IMR-90 (cell line): ENCODE results near the gene PPFIA1. TPM values are rescaled to one million over a fixed set of nuclear protein-coding genes. Genes with fewer than 3 reads are reported as not detected.

Experiments
- ATAC-seq: fragments of 200-7000 bp; cut with Tn5 transposase; 2 replicates; pipeline ENCODE4 v1.9.1; 2020; ENCODE audit warnings: low read depth, mild to moderate bottlenecking, moderate library complexity
- BruUV-seq: library from RNA; stranded (reverse); fragments of 400-500 nt; replicated peaks from 2 replicates; lab custom pipeline; 2021; lab: Mats Ljungman, UMichigan
- CTCF ChIA-PET: fragments of 300-600 bp; formaldehyde crosslinking; extraction: SDS; loops from one replicate; lab custom pipeline; 2021; ENCODE audit warnings: antibody characterized with exemption; lab: Yijun Ruan, JAX
- POLR2A ChIA-PET: fragments of 300-600 bp; sonication (Branson Sonifier 250); formaldehyde crosslinking; loops from one replicate; lab custom pipeline; 2022; ENCODE audit warnings: antibody characterized with exemption; ENCODE audit not compliant: unreplicated experiment; lab: Charles Lee
- DNase-seq: peaks from one replicate; pipeline ENCODE4 v3.0.0; 2013
- H2AFZ ChIP-seq: replicated peaks from 2 replicates; pipeline ENCODE3; 2013; ENCODE audit warnings: low read length, mild to moderate bottlenecking; ENCODE audit not compliant: poor library complexity
- H2AK5ac ChIP-seq: 2 replicates; pipeline ENCODE4 v1.6.1; 2013; ENCODE audit warnings: low read depth, low read length, inconsistent platforms
- H2AK9ac ChIP-seq: replicated peaks from 2 replicates; pipeline ENCODE3; 2013; ENCODE audit warnings: mild to moderate bottlenecking, low read depth, low read length, moderate library complexity; ENCODE audit not compliant: poor library complexity
- H2BK120ac ChIP-seq: 2 replicates; pipeline ENCODE4 v1.6.1; 2013; ENCODE audit warnings: low read depth, low read length, inconsistent platforms
- H2BK15ac ChIP-seq: 3 replicates; pipeline ENCODE4 v1.6.1; 2013; ENCODE audit warnings: low read depth, low read length, inconsistent platforms
- H2BK20ac ChIP-seq: 2 replicates; pipeline ENCODE4 v1.6.1; 2013; ENCODE audit warnings: low read depth, mild to moderate bottlenecking, inconsistent platforms, low read length, moderate library complexity
- H2BK5ac ChIP-seq: 2 replicates; pipeline ENCODE4 v1.6.1; 2013; ENCODE audit warnings: mild to moderate bottlenecking, low read depth, low read length, inconsistent platforms; ENCODE audit not compliant: poor library complexity, severe bottlenecking
- H3K14ac ChIP-seq: replicated peaks from 2 replicates; pipeline ENCODE4 v1.6.1; 2013; ENCODE audit warnings: low read depth, low read length, inconsistent platforms
- H3K18ac ChIP-seq: 2 replicates; pipeline ENCODE4 v1.6.1; 2013; ENCODE audit warnings: low read depth, low read length, control low read depth
- H3K23ac ChIP-seq: 2 replicates; pipeline ENCODE4 v1.6.1; 2013; ENCODE audit warnings: low read depth, low read length, inconsistent platforms
- H3K27ac ChIP-seq: 2 replicates; pipeline ENCODE4 v1.5.1; 2013; ENCODE audit warnings: mild to moderate bottlenecking, control low read depth, low read length; ENCODE audit not compliant: insufficient read depth
- H3K27me3 ChIP-seq: 2 replicates; pipeline ENCODE4 v1.6.1; 2013; ENCODE audit warnings: low read length; ENCODE audit not compliant: control insufficient read depth, insufficient read depth
- H3K36me3 ChIP-seq: 2 replicates; pipeline ENCODE4 v1.6.1; 2013; ENCODE audit warnings: low read length, mixed read lengths; ENCODE audit not compliant: control insufficient read depth, insufficient read depth
- H3K4ac ChIP-seq: 2 replicates; pipeline ENCODE4 v1.6.1; 2013; ENCODE audit warnings: low read depth, low read length, inconsistent platforms
- H3K4me1 ChIP-seq: 2 replicates; pipeline ENCODE4 v1.6.1; 2013; ENCODE audit warnings: low read length, mixed read lengths; ENCODE audit not compliant: control insufficient read depth, insufficient read depth
- H3K4me2 ChIP-seq: 2 replicates; pipeline ENCODE4 v1.6.1; 2013; ENCODE audit warnings: low read depth, mild to moderate bottlenecking, control low read depth, low read length, moderate library complexity
- H3K4me3 ChIP-seq: 2 replicates; pipeline ENCODE4 v1.5.1; 2013; ENCODE audit warnings: low read depth, mild to moderate bottlenecking, control low read depth, low read length, moderate library complexity; ENCODE audit not compliant: insufficient read depth
- H3K56ac ChIP-seq: 2 replicates; pipeline ENCODE4 v1.6.1; 2013; ENCODE audit warnings: low read length, inconsistent platforms; ENCODE audit not compliant: insufficient read depth; ENCODE audit errors: extremely low read depth
- H3K79me1 ChIP-seq, 2 experiments: 2 replicates each; pipeline ENCODE4 v1.6.1; 2013; ENCODE audit warnings: low read length in 2 of 2, inconsistent platforms in 1 of 2, low read depth in 1 of 2
- H3K9ac ChIP-seq: 2 replicates; pipeline ENCODE4 v1.6.1; 2013; ENCODE audit warnings: low read depth, low read length, control low read depth
- H3K9me1 ChIP-seq: 2 replicates; pipeline ENCODE4 v1.6.1; 2013; ENCODE audit warnings: low read length, inconsistent platforms; ENCODE audit not compliant: insufficient read depth
- H3K9me3 ChIP-seq: 2 replicates; pipeline ENCODE4 v1.6.1; 2013; ENCODE audit warnings: low read length; ENCODE audit not compliant: control insufficient read depth, insufficient read depth
- H4K20me1 ChIP-seq: 2 replicates; pipeline ENCODE4 v1.6.1; 2013; ENCODE audit warnings: low read length, inconsistent platforms; ENCODE audit not compliant: insufficient read depth
- H4K5ac ChIP-seq: 2 replicates; pipeline ENCODE4 v1.6.1; 2013; ENCODE audit warnings: mild to moderate bottlenecking, low read depth, low read length, control low read depth
- H4K8ac ChIP-seq, 2 experiments: 2 replicates each; pipeline ENCODE4 v1.6.1; 2013; ENCODE audit warnings: low read depth in 2 of 2, low read length in 2 of 2, control low read depth in 1 of 2, inconsistent platforms in 1 of 2
- H4K91ac ChIP-seq: 2 replicates; pipeline ENCODE4 v1.6.1; 2013; ENCODE audit warnings: low read depth, low read length, inconsistent platforms; ENCODE audit not compliant: insufficient read depth
- BHLHE40 ChIP-seq: fragments of 150-350 bp; IDR thresholded peaks from 2 replicates; pipeline ENCODE4 v1.6.1; 2016; ENCODE audit warnings: mild to moderate bottlenecking, low read depth, low read length
- CEBPB ChIP-seq: IDR thresholded peaks from 2 replicates; pipeline ENCODE4 v1.6.1; 2012; ENCODE audit warnings: low read depth, low read length, improper control_type of control experiment
- CHD1 ChIP-seq: IDR thresholded peaks from 2 replicates; pipeline ENCODE4 v1.6.1; 2012; ENCODE audit warnings: low read depth, low read length, improper control_type of control experiment
- FOS ChIP-seq: fragments of 150-350 bp; IDR thresholded peaks from 2 replicates; pipeline ENCODE4 v1.6.1; 2016; ENCODE audit warnings: low read depth, low read length
- MAFK ChIP-seq: IDR thresholded peaks from 2 replicates; pipeline ENCODE4 v1.6.1; 2012; ENCODE audit warnings: low read depth, low read length, improper control_type of control experiment
- MAZ ChIP-seq: IDR thresholded peaks from 2 replicates; pipeline ENCODE4 v1.6.1; 2012; ENCODE audit warnings: low read depth, mild to moderate bottlenecking, low read length, improper control_type of control experiment, moderate library complexity, borderline replicate concordance
- MXI1 ChIP-seq: IDR thresholded peaks from 2 replicates; pipeline ENCODE4 v1.6.1; 2012; ENCODE audit warnings: low read depth, mild to moderate bottlenecking, low read length, moderate library complexity, borderline replicate concordance
- NFE2L2 ChIP-seq: fragments of 150-350 bp; IDR thresholded peaks from 2 replicates; pipeline ENCODE4 v1.6.1; 2016; ENCODE audit warnings: low read depth, mild to moderate bottlenecking, low read length
- RAD21 ChIP-seq: IDR thresholded peaks from 2 replicates; pipeline ENCODE4 v1.6.1; 2012; ENCODE audit warnings: low read length, improper control_type of control experiment
- RCOR1 ChIP-seq: IDR thresholded peaks from 2 replicates; pipeline ENCODE4 v1.6.1; 2012; ENCODE audit warnings: mild to moderate bottlenecking, low read length, improper control_type of control experiment; ENCODE audit not compliant: insufficient replicate concordance
- RFX5 ChIP-seq: IDR thresholded peaks from 2 replicates; pipeline ENCODE4 v1.8.0; 2012; ENCODE audit warnings: low read depth, mild to moderate bottlenecking, low read length, moderate library complexity
- SMC3 ChIP-seq: fragments of 150-350 bp; IDR thresholded peaks from 2 replicates; pipeline ENCODE4 v1.6.1; 2016; ENCODE audit warnings: low read depth, mild to moderate bottlenecking, antibody characterized with exemption, low read length, moderate library complexity
- WGBS, 2 experiments: methylation state at CpG; one replicate each; pipeline versions ENCODE4 v1.1.5 to v1.1.7; 2013; ENCODE audit warnings: missing lambda C conversion rate in 2 of 2; ENCODE audit not compliant: insufficient read length in 1 of 2; ENCODE audit errors: extremely low coverage in 2 of 2; 5-methylcytosine and 5-hydroxymethylcytosine counted together
- dilution Hi-C: fragments of 300-500 bp; cut with HindIII; formaldehyde crosslinking; loops from one replicate; pipeline ENCODE4 v1.14.3; 2018; ENCODE audit warnings: low sequenced_read_pairs; ENCODE audit not compliant: unreplicated experiment
- in situ Hi-C: fragments of 300-500 bp; cut with MboI; formaldehyde crosslinking; loops from 3 replicates; pipeline ENCODE4 v1.14.3; 2019; ENCODE audit warnings: low sequenced_read_pairs, inconsistent platforms, mixed read lengths
- intact Hi-C: fragments of 100-400 bp; cut with micrococcal nuclease; formaldehyde crosslinking; loops from 2 replicates; pipeline ENCODE4 v1.10.0; 2022
- polyA plus RNA-seq, 3 experiments: library from polyadenylated mRNA; depleted of rRNA; stranded (reverse); fragments of >200 nt; gene quantifications; 2 replicates each; pipeline ENCODE4 v1.2.3, GENCODE V29; 2012; ENCODE audit warnings: low replicate concordance in 1 of 3
- total RNA-seq: library from RNA; depleted of rRNA; stranded (reverse); fragments of >200 nt; gene quantifications from 2 replicates; pipeline ENCODE4 v1.2.3, GENCODE V29; 2012
- TF ChIP-seq, protein P1 (sequence below): fragments of 150-350 bp; IDR thresholded peaks from 2 replicates; pipeline ENCODE4 v1.6.1; 2017; ENCODE audit warnings: mild to moderate bottlenecking, antibody characterized with exemption, low read length, low read depth
- TF ChIP-seq, protein P2 (sequence below): conservative IDR thresholded peaks from 2 replicates; pipeline ENCODE4 v1.5.1; 2012; ENCODE audit warnings: mild to moderate bottlenecking, low read depth, low read length, improper control_type of control experiment

Gene PPFIA1
- total and polyA plus RNA-seq, 2 of the 4 experiments (the other 2 are of a cell fraction) = 25.6 to 37.2 TPM

DNA sequence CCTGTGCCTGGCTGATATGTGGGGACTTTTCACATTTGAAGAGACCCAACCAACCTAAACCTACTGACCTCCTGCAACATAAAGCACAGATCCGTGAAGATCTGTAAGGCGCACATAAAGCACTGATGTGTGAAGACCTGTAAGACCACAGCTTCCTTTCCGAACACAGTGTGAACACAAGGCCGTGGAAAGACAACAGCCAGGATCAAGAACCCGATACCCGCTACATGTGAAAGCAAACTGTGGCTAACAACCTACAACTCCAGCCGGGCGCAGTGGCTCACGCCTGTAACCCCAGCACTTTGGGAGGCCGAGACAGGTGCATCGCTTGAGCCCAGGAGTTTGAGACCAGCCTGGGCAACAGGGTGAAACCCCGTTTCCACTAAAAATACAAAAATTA is 17.6 kb upstream of the PPFIA1 start:
- Histone ChIP-seq H3K23ac (no peak overlapping the region), H3K36me3 (no peaks in the 10 kb centered on the region), H2AK5ac (no peak overlapping the region), H2AK9ac (no peak overlapping the region), H2BK5ac (no peak overlapping the region), H2AFZ (no peak overlapping the region), H3K9me3 (no peaks in the 10 kb centered on the region), H2BK120ac (no peak overlapping the region), H4K5ac (no peak overlapping the region), H3K27ac (no peak overlapping the region), H2BK20ac (no peak overlapping the region), H3K4me3 (no peak overlapping the region), H3K9ac (no peak overlapping the region), H3K4ac (no peak overlapping the region), H3K79me1 (no peaks in the 10 kb centered on the region), H4K91ac (no peak overlapping the region), H3K27me3 (peaks cover 16% of the 10 kb centered on the region), H3K14ac (no peak overlapping the region), H3K18ac (no peak overlapping the region), H2BK15ac (no peak overlapping the region), H3K4me1 (peaks cover 2% of the 10 kb centered on the region; the same call in 1 of the 2 replicates), H4K20me1 (no peaks in the 10 kb centered on the region; the same call in 1 of the 2 replicates), H3K4me2 (no peak overlapping the region), H3K56ac (no peak overlapping the region), H3K9me1 (peaks cover 2% of the 10 kb centered on the region; the same call in 1 of the 2 replicates), H4K8ac (no peak overlapping the region)
- intact Hi-C loops = no loop called here
- no TSS peak for BruUV-seq
- ChIA-PET CTCF (no interaction called here), POLR2A (no interaction called here)
- ATAC-seq = no peak
- in situ Hi-C loops = no loop called here
- TF ChIP-seq MAFK (no peak), MAZ (no peak), CEBPB (no peak), BHLHE40 (no peak), SMC3 (no peak), RCOR1 (no peak), FOS (no peak), MXI1 (no peak), NFE2L2 (no peak), RAD21 (no peak), RFX5 (no peak), CHD1 (no peak)
- TF ChIP-seq, protein P1, sequence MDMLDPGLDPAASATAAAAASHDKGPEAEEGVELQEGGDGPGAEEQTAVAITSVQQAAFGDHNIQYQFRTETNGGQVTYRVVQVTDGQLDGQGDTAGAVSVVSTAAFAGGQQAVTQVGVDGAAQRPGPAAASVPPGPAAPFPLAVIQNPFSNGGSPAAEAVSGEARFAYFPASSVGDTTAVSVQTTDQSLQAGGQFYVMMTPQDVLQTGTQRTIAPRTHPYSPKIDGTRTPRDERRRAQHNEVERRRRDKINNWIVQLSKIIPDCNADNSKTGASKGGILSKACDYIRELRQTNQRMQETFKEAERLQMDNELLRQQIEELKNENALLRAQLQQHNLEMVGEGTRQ = no peak
- TF ChIP-seq, protein P2, sequence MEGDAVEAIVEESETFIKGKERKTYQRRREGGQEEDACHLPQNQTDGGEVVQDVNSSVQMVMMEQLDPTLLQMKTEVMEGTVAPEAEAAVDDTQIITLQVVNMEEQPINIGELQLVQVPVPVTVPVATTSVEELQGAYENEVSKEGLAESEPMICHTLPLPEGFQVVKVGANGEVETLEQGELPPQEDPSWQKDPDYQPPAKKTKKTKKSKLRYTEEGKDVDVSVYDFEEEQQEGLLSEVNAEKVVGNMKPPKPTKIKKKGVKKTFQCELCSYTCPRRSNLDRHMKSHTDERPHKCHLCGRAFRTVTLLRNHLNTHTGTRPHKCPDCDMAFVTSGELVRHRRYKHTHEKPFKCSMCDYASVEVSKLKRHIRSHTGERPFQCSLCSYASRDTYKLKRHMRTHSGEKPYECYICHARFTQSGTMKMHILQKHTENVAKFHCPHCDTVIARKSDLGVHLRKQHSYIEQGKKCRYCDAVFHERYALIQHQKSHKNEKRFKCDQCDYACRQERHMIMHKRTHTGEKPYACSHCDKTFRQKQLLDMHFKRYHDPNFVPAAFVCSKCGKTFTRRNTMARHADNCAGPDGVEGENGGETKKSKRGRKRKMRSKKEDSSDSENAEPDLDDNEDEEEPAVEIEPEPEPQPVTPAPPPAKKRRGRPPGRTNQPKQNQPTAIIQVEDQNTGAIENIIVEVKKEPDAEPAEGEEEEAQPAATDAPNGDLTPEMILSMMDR = no peak
- WGBS, 2 experiments = 96% methylated on average over 5 of the region's 12 CpGs; no CpG with 5 or more reads in 1 of the 2 experiments
- DNase-seq = no peak
- dilution Hi-C loops = no loop called here
